OCI-LY3 (cell line): Measurements from ENCODE around the gene RGS21.

ENCODE experiments used
- H2AFZ ChIP-seq: fragments of 200-600, 300-600 bp; shearing (Covaris generic); 2 replicates; pipeline ENCODE4 v1.6.0; 2014; ENCODE audit warnings: antibody characterized with exemption, low read depth, low read length
- H3K27ac ChIP-seq: fragments of 200-600, 300-600 bp; sonication (generic); 2 replicates; pipeline ENCODE4 v1.5.1; 2014; ENCODE audit warnings: mild to moderate bottlenecking, low read length, moderate library complexity, mixed read lengths
- H3K27me3 ChIP-seq: fragments of 200-600, 300-600 bp; sonication (generic); 2 replicates; pipeline ENCODE4 v1.6.1; 2014; ENCODE audit warnings: low read depth, low read length, mixed read lengths
- H3K36me3 ChIP-seq: fragments of 200-600, 300-600 bp; sonication (generic); replicated peaks from 2 replicates; pipeline ENCODE3; 2014; ENCODE audit warnings: low read depth, low read length, mixed read lengths
- H3K4me1 ChIP-seq: fragments of 300-600, 200-600 bp; sonication (generic); 2 replicates; pipeline ENCODE4 v1.6.1; 2014; ENCODE audit warnings: low read length, mixed read lengths
- H3K4me2 ChIP-seq: fragments of 200-600, 300-600 bp; sonication (generic); 2 replicates; pipeline ENCODE4 v1.6.1; 2014; ENCODE audit warnings: low read length, mixed read lengths
- H3K4me3 ChIP-seq: fragments of 300-600, 200-600 bp; sonication (generic); 2 replicates; pipeline ENCODE4 v1.5.1; 2014; ENCODE audit warnings: antibody characterized with exemption, mild to moderate bottlenecking, low read length, moderate library complexity
- H3K79me2 ChIP-seq: fragments of 300-600, 200-600 bp; shearing (Covaris generic); 2 replicates; pipeline ENCODE4 v1.6.1; 2014; ENCODE audit warnings: mild to moderate bottlenecking, low read length, mixed read lengths
- H3K9ac ChIP-seq: fragments of 300-600, 200-600 bp; shearing (Covaris generic); 2 replicates; pipeline ENCODE4 v1.6.0; 2014; ENCODE audit warnings: mild to moderate bottlenecking, low read length, moderate library complexity
- H3K9me3 ChIP-seq: fragments of 200-600, 300-600 bp; shearing (Covaris generic); 2 replicates; pipeline ENCODE4 v1.6.1; 2014; ENCODE audit warnings: low read length, mixed read lengths; ENCODE audit not compliant: insufficient read depth
- H4K20me1 ChIP-seq: fragments of 200-600, 300-600 bp; sonication (generic); 2 replicates; pipeline ENCODE4 v1.6.1; 2016; ENCODE audit warnings: low read length, mixed read lengths; ENCODE audit not compliant: insufficient read depth
- CTCF ChIP-seq: fragments of 200-600, 300-600 bp; sonication (generic); IDR thresholded peaks from 2 replicates; pipeline ENCODE4 v1.5.1; 2014; ENCODE audit warnings: antibody characterized with exemption, low read length, low read depth
- EZH2phosphoT487 ChIP-seq: fragments of 200-600 bp; shearing (Covaris generic); IDR thresholded peaks from 2 replicates; pipeline ENCODE4 v1.6.1; 2018; ENCODE audit warnings: antibody characterized with exemption, mixed run types, low read depth

Gene RGS21

GRCh38 chr1:192349314-192349713, 32.5 kb downstream of the RGS21 start:
- H3K27ac ChIP-seq = no peak overlapping the region
- TF ChIP-seq CTCF = no peak
- TF ChIP-seq EZH2phosphoT487 = no peak
- H2AFZ ChIP-seq = no peak overlapping the region
- H3K36me3 ChIP-seq = no peaks in the 10 kb centered on the region
- no peaks in the 10 kb centered on the region for H3K79me2 ChIP-seq
- no peak overlapping the region for H3K9ac ChIP-seq
- H3K4me3 ChIP-seq = no peak overlapping the region
- H3K4me2 ChIP-seq = no peak overlapping the region
- H4K20me1 ChIP-seq = no peaks in the 10 kb centered on the region
- H3K9me3 ChIP-seq = no peaks in the 10 kb centered on the region
- H3K27me3 ChIP-seq = no peaks in the 10 kb centered on the region
- H3K4me1 ChIP-seq = no peaks in the 10 kb centered on the region

GRCh38 chr1:192350356-192350755, 33.6 kb downstream of the RGS21 start:
- H2AFZ ChIP-seq = no peak overlapping the region
- no peak overlapping the region for H3K4me2 ChIP-seq

GRCh38 chr1:192351550-192351949, 34.8 kb downstream of the RGS21 start:
- Histone ChIP-seq H3K4me2 (no peak overlapping the region), H2AFZ (no peak overlapping the region), H3K4me1 (no peaks in the 10 kb centered on the region), H3K9ac (no peak overlapping the region), H3K9me3 (no peaks in the 10 kb centered on the region), H3K36me3 (no peaks in the 10 kb centered on the region), H3K4me3 (no peak overlapping the region), H3K79me2 (no peaks in the 10 kb centered on the region), H3K27me3 (no peaks in the 10 kb centered on the region), H4K20me1 (no peaks in the 10 kb centered on the region), H3K27ac (no peak overlapping the region)
- TF ChIP-seq CTCF (no peak), EZH2phosphoT487 (no peak)

More at GRCh38 chr1:192350356-192350755, 33.6 kb downstream of the RGS21 start:
- TF ChIP-seq EZH2phosphoT487 (no peak), CTCF (no peak)
- Histone ChIP-seq H3K9ac (no peak overlapping the region), H3K79me2 (no peaks in the 10 kb centered on the region), H3K4me1 (no peaks in the 10 kb centered on the region), H3K9me3 (no peaks in the 10 kb centered on the region), H3K36me3 (no peaks in the 10 kb centered on the region), H3K4me3 (no peak overlapping the region), H4K20me1 (no peaks in the 10 kb centered on the region), H3K27ac (no peak overlapping the region), H3K27me3 (no peaks in the 10 kb centered on the region)

- peaks cover 7% of the 10 kb centered on the region for H3K4me1 ChIP-seq
- H4K20me1 ChIP-seq = no peaks in the 10 kb centered on the region
Observed at GRCh38 chr1:192357924-192358323, 41.1 kb downstream of the RGS21 start.

More at GRCh38 chr1:192357924-192358323, 41.1 kb downstream of the RGS21 start:
- Histone ChIP-seq H3K9ac (no peak overlapping the region), H3K36me3 (no peaks in the 10 kb centered on the region), H3K79me2 (no peaks in the 10 kb centered on the region), H3K4me3 (peak overlapping the region; percentile 27), H3K9me3 (no peaks in the 10 kb centered on the region), H3K27ac (no peak overlapping the region), H3K27me3 (no peaks in the 10 kb centered on the region), H2AFZ (peak overlapping the region; percentile 40), H3K4me2 (peak overlapping the region; percentile 43)
- TF ChIP-seq EZH2phosphoT487 (no peak), CTCF (no peak)
